ENCODE data around the gene KRTAP10-10.

- TF ChIP-seq, protein P1, sequence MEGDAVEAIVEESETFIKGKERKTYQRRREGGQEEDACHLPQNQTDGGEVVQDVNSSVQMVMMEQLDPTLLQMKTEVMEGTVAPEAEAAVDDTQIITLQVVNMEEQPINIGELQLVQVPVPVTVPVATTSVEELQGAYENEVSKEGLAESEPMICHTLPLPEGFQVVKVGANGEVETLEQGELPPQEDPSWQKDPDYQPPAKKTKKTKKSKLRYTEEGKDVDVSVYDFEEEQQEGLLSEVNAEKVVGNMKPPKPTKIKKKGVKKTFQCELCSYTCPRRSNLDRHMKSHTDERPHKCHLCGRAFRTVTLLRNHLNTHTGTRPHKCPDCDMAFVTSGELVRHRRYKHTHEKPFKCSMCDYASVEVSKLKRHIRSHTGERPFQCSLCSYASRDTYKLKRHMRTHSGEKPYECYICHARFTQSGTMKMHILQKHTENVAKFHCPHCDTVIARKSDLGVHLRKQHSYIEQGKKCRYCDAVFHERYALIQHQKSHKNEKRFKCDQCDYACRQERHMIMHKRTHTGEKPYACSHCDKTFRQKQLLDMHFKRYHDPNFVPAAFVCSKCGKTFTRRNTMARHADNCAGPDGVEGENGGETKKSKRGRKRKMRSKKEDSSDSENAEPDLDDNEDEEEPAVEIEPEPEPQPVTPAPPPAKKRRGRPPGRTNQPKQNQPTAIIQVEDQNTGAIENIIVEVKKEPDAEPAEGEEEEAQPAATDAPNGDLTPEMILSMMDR (optimal IDR thresholded peaks at IDR 0.05 in 1 of 3, IDR thresholded peaks at IDR 0.05 in 1 of 3, conservative IDR thresholded peaks at IDR 0.05 in 1 of 3; ENCODE audit: extremely low read depth in 1 of 3, insufficient read depth in 2 of 3, low read length in 3 of 3): no peak
- TF ChIP-seq EZH2 (IDR thresholded peaks at IDR 0.05; ENCODE audit: low read length): no peak
Observed at GRCh38 chr21:44684077-44684476, 46.9 kb downstream of the KRTAP10-10 start.

Data from keratinocyte (primary cell).